IMR-90 (cell line): ENCODE data around the gene ASB13. TPM values are rescaled to one million over a fixed set of nuclear protein-coding genes. Genes with fewer than 3 reads are reported as not detected.
A peak's percentile ranks its signal among the peaks of the same experiment; 100 is the strongest.

ENCODE experiments used
- ATAC-seq: fragments of 200-7000 bp; cut with Tn5 transposase; 2 replicates; pipeline ENCODE4 v1.9.1; 2020; ENCODE audit warnings: low read depth, mild to moderate bottlenecking, moderate library complexity
- BruUV-seq: library from RNA; stranded (reverse); fragments of 400-500 nt; replicated peaks from 2 replicates; lab custom pipeline; 2021; lab: Mats Ljungman, UMichigan
- CTCF ChIA-PET: fragments of 300-600 bp; formaldehyde crosslinking; extraction: SDS; loops from one replicate; lab custom pipeline; 2021; ENCODE audit warnings: antibody characterized with exemption; lab: Yijun Ruan, JAX
- POLR2A ChIA-PET: fragments of 300-600 bp; sonication (Branson Sonifier 250); formaldehyde crosslinking; loops from one replicate; lab custom pipeline; 2022; ENCODE audit warnings: antibody characterized with exemption; ENCODE audit not compliant: unreplicated experiment; lab: Charles Lee
- DNase-seq: peaks from one replicate; pipeline ENCODE4 v3.0.0; 2013
- H2AFZ ChIP-seq: replicated peaks from 2 replicates; pipeline ENCODE3; 2013; ENCODE audit warnings: low read length, mild to moderate bottlenecking; ENCODE audit not compliant: poor library complexity
- H2AK5ac ChIP-seq: 2 replicates; pipeline ENCODE4 v1.6.1; 2013; ENCODE audit warnings: low read depth, low read length, inconsistent platforms
- H2AK9ac ChIP-seq: replicated peaks from 2 replicates; pipeline ENCODE3; 2013; ENCODE audit warnings: mild to moderate bottlenecking, low read depth, low read length, moderate library complexity; ENCODE audit not compliant: poor library complexity
- H2BK120ac ChIP-seq: 2 replicates; pipeline ENCODE4 v1.6.1; 2013; ENCODE audit warnings: low read depth, low read length, inconsistent platforms
- H2BK15ac ChIP-seq: 3 replicates; pipeline ENCODE4 v1.6.1; 2013; ENCODE audit warnings: low read depth, low read length, inconsistent platforms
- H2BK20ac ChIP-seq: 2 replicates; pipeline ENCODE4 v1.6.1; 2013; ENCODE audit warnings: low read depth, mild to moderate bottlenecking, inconsistent platforms, low read length, moderate library complexity
- H2BK5ac ChIP-seq: 2 replicates; pipeline ENCODE4 v1.6.1; 2013; ENCODE audit warnings: mild to moderate bottlenecking, low read depth, low read length, inconsistent platforms; ENCODE audit not compliant: poor library complexity, severe bottlenecking
- H3K14ac ChIP-seq: replicated peaks from 2 replicates; pipeline ENCODE4 v1.6.1; 2013; ENCODE audit warnings: low read depth, low read length, inconsistent platforms
- H3K18ac ChIP-seq: 2 replicates; pipeline ENCODE4 v1.6.1; 2013; ENCODE audit warnings: low read depth, low read length, control low read depth
- H3K23ac ChIP-seq: 2 replicates; pipeline ENCODE4 v1.6.1; 2013; ENCODE audit warnings: low read depth, low read length, inconsistent platforms
- H3K27ac ChIP-seq: 2 replicates; pipeline ENCODE4 v1.5.1; 2013; ENCODE audit warnings: mild to moderate bottlenecking, control low read depth, low read length; ENCODE audit not compliant: insufficient read depth
- H3K27me3 ChIP-seq: 2 replicates; pipeline ENCODE4 v1.6.1; 2013; ENCODE audit warnings: low read length; ENCODE audit not compliant: control insufficient read depth, insufficient read depth
- H3K36me3 ChIP-seq: 2 replicates; pipeline ENCODE4 v1.6.1; 2013; ENCODE audit warnings: low read length, mixed read lengths; ENCODE audit not compliant: control insufficient read depth, insufficient read depth
- H3K4ac ChIP-seq: 2 replicates; pipeline ENCODE4 v1.6.1; 2013; ENCODE audit warnings: low read depth, low read length, inconsistent platforms
- H3K4me1 ChIP-seq: 2 replicates; pipeline ENCODE4 v1.6.1; 2013; ENCODE audit warnings: low read length, mixed read lengths; ENCODE audit not compliant: control insufficient read depth, insufficient read depth
- H3K4me2 ChIP-seq: 2 replicates; pipeline ENCODE4 v1.6.1; 2013; ENCODE audit warnings: low read depth, mild to moderate bottlenecking, control low read depth, low read length, moderate library complexity
- H3K4me3 ChIP-seq: 2 replicates; pipeline ENCODE4 v1.5.1; 2013; ENCODE audit warnings: low read depth, mild to moderate bottlenecking, control low read depth, low read length, moderate library complexity; ENCODE audit not compliant: insufficient read depth
- H3K56ac ChIP-seq: 2 replicates; pipeline ENCODE4 v1.6.1; 2013; ENCODE audit warnings: low read length, inconsistent platforms; ENCODE audit not compliant: insufficient read depth; ENCODE audit errors: extremely low read depth
- H3K79me1 ChIP-seq, 2 experiments: 2 replicates each; pipeline ENCODE4 v1.6.1; 2013; ENCODE audit warnings: low read length in 2 of 2, inconsistent platforms in 1 of 2, low read depth in 1 of 2
- H3K9ac ChIP-seq: 2 replicates; pipeline ENCODE4 v1.6.1; 2013; ENCODE audit warnings: low read depth, low read length, control low read depth
- H3K9me1 ChIP-seq: 2 replicates; pipeline ENCODE4 v1.6.1; 2013; ENCODE audit warnings: low read length, inconsistent platforms; ENCODE audit not compliant: insufficient read depth
- H3K9me3 ChIP-seq: 2 replicates; pipeline ENCODE4 v1.6.1; 2013; ENCODE audit warnings: low read length; ENCODE audit not compliant: control insufficient read depth, insufficient read depth
- H4K20me1 ChIP-seq: 2 replicates; pipeline ENCODE4 v1.6.1; 2013; ENCODE audit warnings: low read length, inconsistent platforms; ENCODE audit not compliant: insufficient read depth
- H4K5ac ChIP-seq: 2 replicates; pipeline ENCODE4 v1.6.1; 2013; ENCODE audit warnings: mild to moderate bottlenecking, low read depth, low read length, control low read depth
- H4K8ac ChIP-seq, 2 experiments: 2 replicates each; pipeline ENCODE4 v1.6.1; 2013; ENCODE audit warnings: low read depth in 2 of 2, low read length in 2 of 2, control low read depth in 1 of 2, inconsistent platforms in 1 of 2
- H4K91ac ChIP-seq: 2 replicates; pipeline ENCODE4 v1.6.1; 2013; ENCODE audit warnings: low read depth, low read length, inconsistent platforms; ENCODE audit not compliant: insufficient read depth
- CHD1 ChIP-seq: IDR thresholded peaks from 2 replicates; pipeline ENCODE4 v1.6.1; 2012; ENCODE audit warnings: low read depth, low read length, improper control_type of control experiment
- FOS ChIP-seq: fragments of 150-350 bp; IDR thresholded peaks from 2 replicates; pipeline ENCODE4 v1.6.1; 2016; ENCODE audit warnings: low read depth, low read length
- MAFK ChIP-seq: IDR thresholded peaks from 2 replicates; pipeline ENCODE4 v1.6.1; 2012; ENCODE audit warnings: low read depth, low read length, improper control_type of control experiment
- MAZ ChIP-seq: IDR thresholded peaks from 2 replicates; pipeline ENCODE4 v1.6.1; 2012; ENCODE audit warnings: low read depth, mild to moderate bottlenecking, low read length, improper control_type of control experiment, moderate library complexity, borderline replicate concordance
- POLR2A ChIP-seq: IDR thresholded peaks from 2 replicates; pipeline ENCODE4 v1.6.1; 2012; ENCODE audit warnings: mild to moderate bottlenecking, low read depth, low read length
- RAD21 ChIP-seq: IDR thresholded peaks from 2 replicates; pipeline ENCODE4 v1.6.1; 2012; ENCODE audit warnings: low read length, improper control_type of control experiment
- RCOR1 ChIP-seq: IDR thresholded peaks from 2 replicates; pipeline ENCODE4 v1.6.1; 2012; ENCODE audit warnings: mild to moderate bottlenecking, low read length, improper control_type of control experiment; ENCODE audit not compliant: insufficient replicate concordance
- SMC3 ChIP-seq: fragments of 150-350 bp; IDR thresholded peaks from 2 replicates; pipeline ENCODE4 v1.6.1; 2016; ENCODE audit warnings: low read depth, mild to moderate bottlenecking, antibody characterized with exemption, low read length, moderate library complexity
- WGBS, 2 experiments: methylation state at CpG; one replicate each; pipeline versions ENCODE4 v1.1.5 to v1.1.7; 2013; ENCODE audit warnings: missing lambda C conversion rate in 2 of 2; ENCODE audit not compliant: insufficient read length in 1 of 2; ENCODE audit errors: extremely low coverage in 2 of 2; 5-methylcytosine and 5-hydroxymethylcytosine counted together
- dilution Hi-C: fragments of 300-500 bp; cut with HindIII; formaldehyde crosslinking; loops from one replicate; pipeline ENCODE4 v1.14.3; 2018; ENCODE audit warnings: low sequenced_read_pairs; ENCODE audit not compliant: unreplicated experiment
- in situ Hi-C: fragments of 300-500 bp; cut with MboI; formaldehyde crosslinking; loops from 3 replicates; pipeline ENCODE4 v1.14.3; 2019; ENCODE audit warnings: low sequenced_read_pairs, inconsistent platforms, mixed read lengths
- intact Hi-C: fragments of 100-400 bp; cut with micrococcal nuclease; formaldehyde crosslinking; loops from 2 replicates; pipeline ENCODE4 v1.10.0; 2022
- polyA plus RNA-seq, 3 experiments: library from polyadenylated mRNA; depleted of rRNA; stranded (reverse); fragments of >200 nt; gene quantifications; 2 replicates each; pipeline ENCODE4 v1.2.3, GENCODE V29; 2012; ENCODE audit warnings: low replicate concordance in 1 of 3
- total RNA-seq: library from RNA; depleted of rRNA; stranded (reverse); fragments of >200 nt; gene quantifications from 2 replicates; pipeline ENCODE4 v1.2.3, GENCODE V29; 2012
- TF ChIP-seq, protein P1 (sequence below): fragments of 150-350 bp; IDR thresholded peaks from 2 replicates; pipeline ENCODE4 v1.6.1; 2017; ENCODE audit warnings: mild to moderate bottlenecking, antibody characterized with exemption, low read length, low read depth

ASB13 gene
- total and polyA plus RNA-seq, 2 of the 4 experiments (the other 2 are of a cell fraction), result 4.6 to 6.3 TPM

DNA sequence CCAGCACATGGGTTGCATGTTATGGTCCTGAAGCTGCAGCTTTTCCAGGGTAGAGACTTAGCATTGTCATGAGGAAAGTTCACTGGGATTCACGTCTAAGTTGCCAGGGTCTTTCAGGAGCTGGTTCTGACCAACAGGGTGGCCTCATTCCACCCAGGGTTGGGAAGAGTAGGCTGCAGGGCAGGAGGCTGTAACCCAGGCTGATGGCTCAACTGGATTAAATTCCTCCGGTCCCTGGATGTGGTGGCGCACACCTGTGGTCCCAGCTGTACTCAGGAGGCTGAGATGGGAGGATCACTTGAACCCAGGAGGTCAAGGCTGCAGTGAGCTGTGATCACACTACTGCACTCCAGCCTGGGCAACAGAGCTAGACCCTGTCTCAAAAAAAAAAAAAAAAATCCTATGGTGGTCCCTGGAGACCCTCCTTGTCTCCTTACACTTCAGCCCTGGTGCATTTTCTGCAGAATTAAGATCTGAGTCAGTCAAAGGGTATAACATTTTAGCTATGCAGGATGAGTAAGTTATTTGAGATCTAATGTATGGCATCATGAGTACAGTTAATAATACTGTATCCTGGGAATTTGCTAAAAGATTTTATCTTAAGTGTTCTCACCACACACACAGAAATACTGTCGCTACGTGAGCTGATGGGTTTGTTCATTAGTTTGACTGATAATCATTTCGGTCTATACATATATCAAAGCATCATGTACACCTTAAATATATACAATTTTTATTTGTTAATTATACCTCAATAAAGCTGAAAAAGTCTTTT, 44.0 kb downstream of the ASB13 start:
- Histone ChIP-seq H2AK5ac (peak overlapping the region; percentile 62), H2AFZ (peak overlapping the region; percentile 69), H3K27ac (no peak overlapping the region), H3K4me1 (peaks cover 2% of the 10 kb centered on the region), H2BK20ac (0 out of 2 replicates have a peak overlapping the region, but pooled peaks have one; percentile 32), H4K5ac (no peak overlapping the region), H4K20me1 (no peaks in the 10 kb centered on the region), H4K8ac (peak overlapping the region in 1 of 2 experiments; percentile 60; a peak in 1 of 4 replicates), H3K79me1 (no peaks in the 10 kb centered on the region), H3K18ac (no peak overlapping the region), H3K4me2 (no peak overlapping the region), H2AK9ac (no peak overlapping the region), H4K91ac (no peak overlapping the region), H3K9ac (no peak overlapping the region), H3K9me3 (no peaks in the 10 kb centered on the region), H2BK15ac (no peak overlapping the region), H3K4me3 (no peak overlapping the region), H2BK5ac (no peak overlapping the region), H3K14ac (no peak overlapping the region), H3K27me3 (no peaks in the 10 kb centered on the region), H3K36me3 (no peaks in the 10 kb centered on the region), H3K9me1 (0 out of 2 replicates have a peak, but pooled peaks cover 3% of the 10 kb centered on the region), H2BK120ac (peak overlapping the region; percentile 50; the same call in 1 of the 2 replicates), H3K56ac (no peak overlapping the region), H3K23ac (no peak overlapping the region), H3K4ac (peak overlapping the region; percentile 86)
- ChIA-PET POLR2A (no interaction called here), CTCF (interaction anchor here (0.5 to 2.9 kb wide), 24 partner anchors 8 to 1932 kb away, joined by 3 to 48 read pairs (median 4); no protein-coding TSS in a partner anchor)
- in situ Hi-C loops, result loop anchor here (5.0 to 25.0 kb wide), 2 partner anchors 180 to 785 kb away; partner anchors contain the start of gene AKR1E2
- dilution Hi-C loops, result no loop called here
- 100% methylated on average over 2 of the region's 6 CpGs; no CpG with 5 or more reads in 1 of the 2 experiments for WGBS, 2 experiments
- DNase-seq (peak; percentile 36), ATAC-seq (peak; percentile 40; the same call in 1 of the 2 replicates)
- intact Hi-C loops, result loop anchor here (5.0 to 10.0 kb wide), 4 partner anchors 75 to 805 kb away; no protein-coding TSS in a partner anchor
- BruUV-seq, result no TSS peak
- TF ChIP-seq SMC3, result no peak
- no peak for TF ChIP-seq RCOR1
- TF ChIP-seq, protein P1, sequence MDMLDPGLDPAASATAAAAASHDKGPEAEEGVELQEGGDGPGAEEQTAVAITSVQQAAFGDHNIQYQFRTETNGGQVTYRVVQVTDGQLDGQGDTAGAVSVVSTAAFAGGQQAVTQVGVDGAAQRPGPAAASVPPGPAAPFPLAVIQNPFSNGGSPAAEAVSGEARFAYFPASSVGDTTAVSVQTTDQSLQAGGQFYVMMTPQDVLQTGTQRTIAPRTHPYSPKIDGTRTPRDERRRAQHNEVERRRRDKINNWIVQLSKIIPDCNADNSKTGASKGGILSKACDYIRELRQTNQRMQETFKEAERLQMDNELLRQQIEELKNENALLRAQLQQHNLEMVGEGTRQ, result no peak
- no peak for TF ChIP-seq FOS
- TF ChIP-seq RAD21, result no peak
- TF ChIP-seq MAZ, result no peak
- TF ChIP-seq POLR2A, result no peak
- no peak for TF ChIP-seq MAFK
- no peak for TF ChIP-seq CHD1
